ENCODE data around the gene OR1A2.
"Not testable (repeated sequence)": the region's sequence is repeated elsewhere in the genome, so short reads cannot be mapped to it uniquely, and the experiment has no call there.

OR1A2 gene

GRCh38 chr17:3197219-3197618 is at the start of gene OR1A2:
Gene OR1A2, plus strand, starts transcription at chr17:3197519. Its CDS starts 0 bp downstream, at chr17:3197519.
- DNase-seq: no peak

- no peak for DNase-seq
These were observed 40.1 kb upstream of the OR1A2 start for GRCh38 chr17:3157218-3157617.

- DNase-seq: no peak
These were observed 29.7 kb upstream of the OR1A2 start for GRCh38 chr17:3167574-3167973.

GRCh38 chr17:3189961-3190360 is 7.4 kb upstream of the OR1A2 start:
- DNase-seq: no peak

- no peak for DNase-seq
These were observed 10.0 kb downstream of the OR1A2 start, which contains the start of gene OR1A1 for GRCh38 chr17:3207367-3207766. Gene OR1A1, plus strand, starts transcription at chr17:3207667. Its CDS starts 7,954 bp downstream, at chr17:3215621.

GRCh38 chr17:3208484-3208883 is 11.2 kb downstream of the OR1A2 start:
- no peak for DNase-seq

- no peak for DNase-seq
These were observed 15.7 kb downstream of the OR1A2 start for GRCh38 chr17:3213001-3213400.

- no peak for DNase-seq
These were observed 16.3 kb downstream of the OR1A2 start for GRCh38 chr17:3213587-3213986.

- DNase-seq: not testable (repeated sequence)
These were observed 22.7 kb downstream of the OR1A2 start for GRCh38 chr17:3219978-3220377.

GRCh38 chr17:3221850-3222249 is 24.5 kb downstream of the OR1A2 start:
- no peak for DNase-seq

GRCh38 chr17:3222505-3222904 is 25.2 kb downstream of the OR1A2 start:
- DNase-seq: no peak

GRCh38 chr17:3224721-3225352 is 27.5 kb downstream of the OR1A2 start:
- DNase-seq: not testable (repeated sequence)

GRCh38 chr17:3232300-3232699 is 35.0 kb downstream of the OR1A2 start:
- DNase-seq: not testable (repeated sequence)

GRCh38 chr17:3238685-3239084 is 41.4 kb downstream of the OR1A2 start:
- not testable (repeated sequence) for DNase-seq

- not testable (repeated sequence) for DNase-seq
These were observed 43.7 kb downstream of the OR1A2 start for GRCh38 chr17:3241044-3241443.

GRCh38 chr17:3244841-3245240 is 47.5 kb downstream of the OR1A2 start:
- DNase-seq: not testable (repeated sequence)

Data from NCI-H2227 treated with DMSO at 0.1 percent for 48 hours (cell line).